Peyer's patch (tissue), 4 donors: ENCODE data around the gene NUDT22.

Experiments
- CTCF ChIP-seq, 6 experiments: fragments of 450-650 bp in 4 of 6; fragments of 200-600 bp in 2 of 6; sonication (generic) in 1 of 6; IDR thresholded peaks; one replicate each; pipeline ENCODE4 v1.5.1; 2017 to 2019; ENCODE audit warnings: antibody characterized with exemption in 6 of 6, mild to moderate bottlenecking in 3 of 6, moderate library complexity in 1 of 6
- POLR2A ChIP-seq, 2 donors: fragments of 450-650 bp; IDR thresholded peaks; one replicate each; pipeline ENCODE4 v1.5.1; 2017; ENCODE audit warnings: antibody characterized with exemption in 2 of 2, mild to moderate bottlenecking in 2 of 2, moderate library complexity in 2 of 2

- TF ChIP-seq CTCF (IDR thresholded peaks at IDR 0.05) (no peak), POLR2A (IDR thresholded peaks at IDR 0.05) (no peak)
Observed at GRCh38 chr11:64224891-64225607, 1.0 kb upstream of the NUDT22 start.
